Bronchial epithelial cell (primary cell): ENCODE measurements around the gene CYP19A1. TPM values are rescaled to one million over a fixed set of nuclear protein-coding genes. Genes with fewer than 3 reads are reported as not detected.

Experiments used
- DNase-seq: peaks from one replicate; pipeline ENCODE4 v3.0.0-alpha.2; 2010; ENCODE audit warnings: low read depth
- FAIRE-seq: peaks from 2 replicates; lab custom pipeline; 2011; peaks lifted over from hg19 to GRCh38; lab: Jason Lieb, UNC
- H3K27me3 ChIP-seq: 2 replicates; pipeline ENCODE4 v1.5.1; 2011; ENCODE audit warnings: low read length; ENCODE audit not compliant: control insufficient read depth, insufficient read depth
- H3K36me3 ChIP-seq: 2 replicates; pipeline ENCODE4 v1.5.1; 2011; ENCODE audit warnings: low read length; ENCODE audit not compliant: control insufficient read depth, insufficient read depth
- H3K4me3 ChIP-seq: 2 replicates; pipeline ENCODE4 v1.5.1; 2011; ENCODE audit warnings: mild to moderate bottlenecking, low read depth, low read length, control low read depth
- CTCF ChIP-seq: IDR thresholded peaks from 2 replicates; pipeline ENCODE4 v1.5.1; 2011; ENCODE audit warnings: mild to moderate bottlenecking, moderate library complexity, low read length, control low read depth, inconsistent platforms; ENCODE audit not compliant: insufficient read depth, severe bottlenecking
- total RNA-seq: library from RNA; depleted of rRNA; stranded (reverse); fragments of >200 nt; gene quantifications from 2 replicates; pipeline ENCODE4 v1.2.1, GENCODE V29; 2014

Gene CYP19A1
- total RNA-seq, 1 donor from 2014 or later = not detected

GRCh38 chr15:51367322-51367976, 29.1 kb upstream of the CYP19A1 start:
- Histone ChIP-seq H3K4me3 (no peak overlapping the region), H3K27me3 (no peaks in the 10 kb centered on the region), H3K36me3 (no peaks in the 10 kb centered on the region)
- TF ChIP-seq CTCF = no peak
- FAIRE-seq (peak; percentile 75), DNase-seq (no peak)

GRCh38 chr15:51366920-51367319, 28.5 kb upstream of the CYP19A1 start:
- H3K36me3 ChIP-seq = no peaks in the 10 kb centered on the region
- H3K4me3 ChIP-seq = no peak overlapping the region
- peak; percentile 89 for DNase-seq
- no peaks in the 10 kb centered on the region for H3K27me3 ChIP-seq
- FAIRE-seq = no peak
- TF ChIP-seq CTCF = peak; percentile 13

GRCh38 chr15:51366071-51366470, 27.7 kb upstream of the CYP19A1 start:
- no peak for FAIRE-seq
- H3K4me3 ChIP-seq = no peak overlapping the region
- no peak for TF ChIP-seq CTCF
- no peaks in the 10 kb centered on the region for H3K36me3 ChIP-seq
- no peak for DNase-seq
- no peaks in the 10 kb centered on the region for H3K27me3 ChIP-seq

GRCh38 chr15:51365417-51365816, 27.0 kb upstream of the CYP19A1 start:
- H3K36me3 ChIP-seq = no peaks in the 10 kb centered on the region
- DNase-seq (no peak), FAIRE-seq (no peak)
- TF ChIP-seq CTCF = no peak
- no peak overlapping the region for H3K4me3 ChIP-seq
- no peaks in the 10 kb centered on the region for H3K27me3 ChIP-seq

- no peak for TF ChIP-seq CTCF
- H3K36me3 ChIP-seq = no peaks in the 10 kb centered on the region
- H3K27me3 ChIP-seq = no peaks in the 10 kb centered on the region
- H3K4me3 ChIP-seq = no peak overlapping the region
- DNase-seq = no peak
- FAIRE-seq = no peak
These were observed 25.0 kb upstream of the CYP19A1 start for GRCh38 chr15:51363383-51363782.

- no peak for FAIRE-seq
- TF ChIP-seq CTCF = no peak
- Histone ChIP-seq H3K4me3 (no peak overlapping the region), H3K27me3 (no peaks in the 10 kb centered on the region), H3K36me3 (no peaks in the 10 kb centered on the region)
- DNase-seq = no peak
These were observed 21.6 kb upstream of the CYP19A1 start for GRCh38 chr15:51359981-51360380.
